Peyer's patch (tissue), 4 donors: ENCODE data around the gene TFCP2L1.

Source experiments
- CTCF ChIP-seq, 6 experiments: fragments of 450-650 bp in 4 of 6; fragments of 200-600 bp in 2 of 6; sonication (generic) in 1 of 6; IDR thresholded peaks; one replicate each; pipeline ENCODE4 v1.5.1; 2017 to 2019; ENCODE audit warnings: antibody characterized with exemption in 6 of 6, mild to moderate bottlenecking in 3 of 6, moderate library complexity in 1 of 6
- POLR2A ChIP-seq, 2 donors: fragments of 450-650 bp; IDR thresholded peaks; one replicate each; pipeline ENCODE4 v1.5.1; 2017; ENCODE audit warnings: antibody characterized with exemption in 2 of 2, mild to moderate bottlenecking in 2 of 2, moderate library complexity in 2 of 2

GRCh38 chr2:121235542-121235941 lies 49.5 kb downstream of the TFCP2L1 start:
- TF ChIP-seq CTCF (IDR thresholded peaks at IDR 0.05) (no peak), POLR2A (IDR thresholded peaks at IDR 0.05) (no peak)
